Mesenchymal stem cell (in vitro differentiated cells and primary cell): ENCODE measurements around the gene ZNF428.
A peak's percentile ranks its signal among the peaks of the same experiment; 100 is the strongest.

Experiments used
- DNase-seq: peaks from one replicate; pipeline ENCODE4 v3.0.0-alpha.2; 2013
- H2AFZ ChIP-seq: one replicate; pipeline ENCODE4 v1.6.1; 2013; ENCODE audit warnings: low read depth, mild to moderate bottlenecking, control low read depth, inconsistent platforms, low read length, moderate library complexity
- H2AK5ac ChIP-seq: 2 replicates; pipeline ENCODE4 v1.6.1; 2013; ENCODE audit warnings: low read length, moderate library complexity, mild to moderate bottlenecking, inconsistent platforms; ENCODE audit not compliant: severe bottlenecking
- H2BK120ac ChIP-seq: one replicate; pipeline ENCODE4 v1.6.1; 2013; ENCODE audit warnings: low read depth, mild to moderate bottlenecking, inconsistent platforms, low read length, moderate library complexity
- H2BK12ac ChIP-seq, 2 experiments: one replicate each; pipeline ENCODE4 v1.6.1; 2013; ENCODE audit warnings: inconsistent platforms in 2 of 2, low read length in 2 of 2, mild to moderate bottlenecking in 2 of 2, moderate library complexity in 2 of 2, control low read depth in 1 of 2
- H2BK15ac ChIP-seq: one replicate; pipeline ENCODE4 v1.6.1; 2013; ENCODE audit warnings: mild to moderate bottlenecking, low read depth, inconsistent platforms; ENCODE audit not compliant: poor library complexity, severe bottlenecking
- H2BK5ac ChIP-seq: 2 replicates; pipeline ENCODE4 v1.6.1; 2013; ENCODE audit warnings: low read depth, mild to moderate bottlenecking, low read length, control low read depth, inconsistent platforms; ENCODE audit not compliant: poor library complexity, severe bottlenecking
- H3K14ac ChIP-seq, 2 experiments: one replicate each; pipeline ENCODE4 v1.6.1; 2013; ENCODE audit warnings: inconsistent platforms in 2 of 2, low read length in 2 of 2, control low read depth in 1 of 2, mild to moderate bottlenecking in 1 of 2, moderate library complexity in 1 of 2
- H3K18ac ChIP-seq, 2 experiments: one replicate each; pipeline ENCODE4 v1.6.1; 2013; ENCODE audit warnings: inconsistent platforms in 2 of 2, low read length in 2 of 2, control low read depth in 1 of 2, low read depth in 1 of 2, mild to moderate bottlenecking in 1 of 2
- H3K23ac ChIP-seq, 2 experiments: one replicate each; pipeline ENCODE4 v1.6.1; 2013; ENCODE audit warnings: inconsistent platforms in 2 of 2, low read length in 2 of 2, mild to moderate bottlenecking in 2 of 2, moderate library complexity in 2 of 2, control low read depth in 1 of 2
- H3K27ac ChIP-seq: 2 replicates; pipeline ENCODE4 v1.5.1; 2013; ENCODE audit warnings: mild to moderate bottlenecking, moderate library complexity, low read length, control low read depth, inconsistent platforms; ENCODE audit not compliant: poor library complexity, severe bottlenecking
- H3K27me3 ChIP-seq, 2 experiments: 2 replicates each; pipeline versions ENCODE4 v1.6.1 to v1.7.0; 2013; ENCODE audit warnings: low read length in 2 of 2, mild to moderate bottlenecking in 2 of 2, moderate library complexity in 2 of 2, control low read depth in 1 of 2, inconsistent platforms in 1 of 2; ENCODE audit not compliant: control insufficient read depth in 1 of 2, insufficient read depth in 1 of 2
- H3K36me3 ChIP-seq, 2 experiments: 2 replicates each; pipeline versions ENCODE4 v1.6.1 to v1.7.0; 2013; ENCODE audit warnings: low read length in 2 of 2, control low read depth in 1 of 2, inconsistent platforms in 1 of 2, low read depth in 1 of 2, mild to moderate bottlenecking in 1 of 2; ENCODE audit not compliant: insufficient read depth in 2 of 2, control insufficient read depth in 1 of 2
- H3K4ac ChIP-seq, 2 experiments: one replicate each; pipeline ENCODE4 v1.6.1; 2013; ENCODE audit warnings: inconsistent platforms in 2 of 2, low read length in 2 of 2, mild to moderate bottlenecking in 2 of 2, moderate library complexity in 2 of 2, control low read depth in 1 of 2, low read depth in 1 of 2
- H3K4me1 ChIP-seq: 2 replicates; pipeline ENCODE4 v1.6.1; 2013; ENCODE audit warnings: low read depth, low read length, control low read depth; ENCODE audit not compliant: control insufficient read depth, insufficient read depth
- H3K4me2 ChIP-seq: 2 replicates; pipeline ENCODE4 v1.6.1; 2013; ENCODE audit warnings: low read length, mild to moderate bottlenecking, inconsistent platforms; ENCODE audit not compliant: poor library complexity, severe bottlenecking
- H3K4me3 ChIP-seq, 2 experiments: 2 replicates each; pipeline versions ENCODE4 v1.5.1 to v1.7.0; 2013; ENCODE audit warnings: low read length in 2 of 2, mild to moderate bottlenecking in 2 of 2, control low read depth in 1 of 2, low read depth in 1 of 2; ENCODE audit not compliant: insufficient read depth in 1 of 2
- H3K79me1 ChIP-seq: replicated peaks from 2 replicates; pipeline ENCODE4 v1.6.1; 2013; ENCODE audit warnings: mild to moderate bottlenecking, control low read depth, low read length, inconsistent platforms; ENCODE audit not compliant: poor library complexity, severe bottlenecking
- H3K9ac ChIP-seq: 2 replicates; pipeline ENCODE4 v1.7.0; 2013; ENCODE audit warnings: mild to moderate bottlenecking, low read length, moderate library complexity
- H3K9me3 ChIP-seq: 2 replicates; pipeline ENCODE4 v1.7.0; 2013; ENCODE audit warnings: mild to moderate bottlenecking, low read length; ENCODE audit not compliant: control insufficient read depth
- H4K8ac ChIP-seq: one replicate; pipeline ENCODE4 v1.6.1; 2013; ENCODE audit warnings: inconsistent platforms, mild to moderate bottlenecking, low read length, moderate library complexity
- H4K91ac ChIP-seq: one replicate; pipeline ENCODE4 v1.6.1; 2013; ENCODE audit warnings: mild to moderate bottlenecking, low read length, inconsistent platforms
- WGBS: methylation state at CpG from one replicate; pipeline ENCODE4 v1.1.7; 2013; ENCODE audit warnings: mixed read lengths; 5-methylcytosine and 5-hydroxymethylcytosine counted together

The ZNF428 gene

DNA sequence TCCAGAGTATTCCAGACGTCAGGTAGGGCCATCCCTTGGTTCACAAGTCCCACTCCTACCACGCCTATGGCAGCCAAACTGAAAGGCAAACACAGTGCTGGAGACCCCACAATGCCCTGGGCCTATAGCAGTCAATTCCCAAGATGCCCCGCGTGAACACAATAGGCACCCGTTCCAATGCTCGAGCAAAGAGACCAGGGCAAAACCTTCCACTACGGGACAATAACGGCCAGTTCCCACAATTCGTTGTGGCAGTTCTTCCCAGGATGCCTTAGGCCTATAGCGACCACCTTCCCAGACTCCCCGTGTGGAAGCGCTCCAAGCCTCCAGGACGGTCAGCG lies 538 bp downstream of the ZNF428 start:
- Histone ChIP-seq H4K91ac (peak overlapping the region; percentile 67), H2BK12ac (peak overlapping the region in 1 of 2 experiments; percentile 56), H2BK15ac (no peak overlapping the region), H2BK5ac (no peak overlapping the region), H3K36me3 (peaks cover 3 to 19% of the 10 kb centered on the region in 2 experiments), H4K8ac (peak overlapping the region; percentile 83), H3K4ac (peak overlapping the region; percentile 42 to 85), H2AK5ac (peak overlapping the region; percentile 89), H3K4me3 (peak overlapping the region; percentile 75 to 91), H3K4me1 (peaks cover 10% of the 10 kb centered on the region), H3K23ac (no peak overlapping the region), H3K79me1 (peaks cover 26% of the 10 kb centered on the region), H3K14ac (peak overlapping the region in 1 of 2 experiments; percentile 85), H2AFZ (peak overlapping the region; percentile 66), H3K27ac (peak overlapping the region; percentile 91), H3K27me3 (no peaks in the 10 kb centered on the region), H2BK120ac (no peak overlapping the region), H3K9ac (peak overlapping the region; percentile 92), H3K4me2 (peak overlapping the region; percentile 60), H3K9me3 (no peaks in the 10 kb centered on the region), H3K18ac (peak overlapping the region; percentile 78 to 93)
- WGBS, result 4% methylated on average over 14 of the region's 14 CpGs
- no peak for DNase-seq

- Histone ChIP-seq H2BK12ac (no peak overlapping the region), H3K4me3 (no peak overlapping the region), H3K14ac (no peak overlapping the region), H3K9me3 (no peaks in the 10 kb centered on the region), H2AFZ (no peak overlapping the region), H3K4me2 (no peak overlapping the region), H2BK15ac (no peak overlapping the region), H2BK120ac (no peak overlapping the region), H3K27ac (no peak overlapping the region), H2BK5ac (no peak overlapping the region), H3K23ac (no peak overlapping the region), H3K18ac (no peak overlapping the region), H4K91ac (no peak overlapping the region), H3K4me1 (peaks cover 13% of the 10 kb centered on the region), H3K4ac (no peak overlapping the region), H3K79me1 (peaks cover 36% of the 10 kb centered on the region), H2AK5ac (no peak overlapping the region), H3K36me3 (peaks cover 22 to 26% of the 10 kb centered on the region in 2 experiments), H4K8ac (no peak overlapping the region), H3K27me3 (no peaks in the 10 kb centered on the region), H3K9ac (no peak overlapping the region)
- 97% methylated on average over 6 of the region's 6 CpGs for WGBS
- no peak for DNase-seq
Observed at GRCh38 chr19:43616954-43617353, 2.5 kb downstream of the ZNF428 start.

DNA sequence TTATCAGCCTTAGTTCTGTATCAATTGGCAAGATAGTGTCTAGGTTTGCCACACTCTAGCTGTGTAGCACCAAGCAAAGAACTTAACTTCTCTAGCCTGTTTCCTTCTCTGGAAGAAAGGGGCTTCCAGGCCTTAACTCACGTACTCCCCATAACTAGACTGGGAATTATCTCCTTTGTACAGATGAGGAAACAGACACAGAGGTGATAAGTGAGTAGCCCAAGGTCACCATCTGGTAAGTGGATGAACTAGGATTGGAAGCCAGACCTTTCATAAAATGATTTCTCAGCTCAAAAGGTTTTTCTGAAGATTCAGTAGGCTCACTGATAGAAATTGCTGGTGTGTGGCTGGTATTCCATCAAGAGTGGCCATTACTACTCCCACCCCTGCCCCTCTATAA lies 3.1 kb downstream of the ZNF428 start:
- peaks cover 13% of the 10 kb centered on the region for H3K4me1 ChIP-seq
- no peak overlapping the region for H2BK15ac ChIP-seq
- H2BK120ac ChIP-seq, result no peak overlapping the region
- H4K8ac ChIP-seq, result no peak overlapping the region
- no peak overlapping the region for H3K18ac ChIP-seq
- no peak overlapping the region for H4K91ac ChIP-seq
- H2BK12ac ChIP-seq, result no peak overlapping the region
- H3K4ac ChIP-seq, result no peak overlapping the region
- no peak overlapping the region for H3K23ac ChIP-seq
- H3K14ac ChIP-seq, result no peak overlapping the region
- no peak overlapping the region for H3K27ac ChIP-seq
- no peak overlapping the region for H2AK5ac ChIP-seq
- peaks cover 39% of the 10 kb centered on the region for H3K79me1 ChIP-seq
- WGBS, result no CpG with 5 or more reads among the region's 1 CpG
- no peaks in the 10 kb centered on the region for H3K9me3 ChIP-seq
- peaks cover 28 to 32% of the 10 kb centered on the region in 2 experiments for H3K36me3 ChIP-seq
- no peak overlapping the region for H3K4me3 ChIP-seq
- H2BK5ac ChIP-seq, result no peak overlapping the region
- H3K4me2 ChIP-seq, result no peak overlapping the region
- no peak for DNase-seq
- no peak overlapping the region for H3K9ac ChIP-seq
- H3K27me3 ChIP-seq, result no peaks in the 10 kb centered on the region
- no peak overlapping the region for H2AFZ ChIP-seq

DNA sequence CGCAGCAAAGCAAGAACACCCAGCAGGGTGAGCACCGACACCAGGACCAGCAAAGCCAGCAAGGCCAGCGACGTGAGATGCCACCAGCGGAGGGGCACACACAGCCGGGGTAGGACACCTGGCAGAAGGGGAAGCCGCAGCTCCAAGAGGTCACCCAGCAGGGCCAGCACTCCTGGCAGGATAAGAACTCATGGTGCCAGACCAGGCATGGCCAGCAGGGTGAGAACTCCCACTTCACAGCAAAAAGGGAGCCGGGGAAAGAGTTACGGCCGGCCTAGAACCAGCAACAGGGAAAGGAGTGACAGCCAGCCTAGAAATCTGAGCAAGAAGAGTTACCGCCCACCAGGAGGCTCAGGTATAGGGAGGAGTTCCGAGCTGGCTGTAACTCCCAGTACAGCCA lies 7.1 kb downstream of the ZNF428 start:
- WGBS, result 99% methylated on average over 12 of the region's 12 CpGs
- no peak overlapping the region for H2BK120ac ChIP-seq
- H2AFZ ChIP-seq, result no peak overlapping the region
- no peak for DNase-seq
- H3K4me1 ChIP-seq, result peaks cover 9% of the 10 kb centered on the region
- no peak overlapping the region for H2BK15ac ChIP-seq
- no peak overlapping the region for H3K4me2 ChIP-seq
- H3K18ac ChIP-seq, result no peak overlapping the region
- no peak overlapping the region for H4K91ac ChIP-seq
- no peaks in the 10 kb centered on the region for H3K9me3 ChIP-seq
- H3K36me3 ChIP-seq, result peaks cover 36 to 47% of the 10 kb centered on the region in 2 experiments
- peaks cover 49% of the 10 kb centered on the region for H3K79me1 ChIP-seq
- H3K27me3 ChIP-seq, result no peaks in the 10 kb centered on the region
- H2BK5ac ChIP-seq, result no peak overlapping the region
- H3K4me3 ChIP-seq, result no peak overlapping the region
- H4K8ac ChIP-seq, result no peak overlapping the region
- no peak overlapping the region for H3K9ac ChIP-seq
- H3K23ac ChIP-seq, result no peak overlapping the region
- H3K4ac ChIP-seq, result no peak overlapping the region
- no peak overlapping the region for H3K27ac ChIP-seq
- no peak overlapping the region for H2BK12ac ChIP-seq
- H2AK5ac ChIP-seq, result no peak overlapping the region
- H3K14ac ChIP-seq, result no peak overlapping the region
